MM.1S (cell line): Measurements from ENCODE around the gene ARHGAP26.

Experiments
- EZH2 ChIP-seq: fragments of 300-600 bp; sonication (generic); optimal IDR thresholded peaks from 2 replicates; pipeline ENCODE3; 2017; ENCODE audit warnings: low read depth, mild to moderate bottlenecking, antibody characterized with exemption, low read length, mixed read lengths
- TF ChIP-seq, protein P1 (sequence below): fragments of 300-600 bp; sonication (generic); IDR thresholded peaks from 2 replicates; pipeline ENCODE4 v1.5.1; 2016; ENCODE audit warnings: antibody characterized with exemption, low read length, mixed read lengths

DNA sequence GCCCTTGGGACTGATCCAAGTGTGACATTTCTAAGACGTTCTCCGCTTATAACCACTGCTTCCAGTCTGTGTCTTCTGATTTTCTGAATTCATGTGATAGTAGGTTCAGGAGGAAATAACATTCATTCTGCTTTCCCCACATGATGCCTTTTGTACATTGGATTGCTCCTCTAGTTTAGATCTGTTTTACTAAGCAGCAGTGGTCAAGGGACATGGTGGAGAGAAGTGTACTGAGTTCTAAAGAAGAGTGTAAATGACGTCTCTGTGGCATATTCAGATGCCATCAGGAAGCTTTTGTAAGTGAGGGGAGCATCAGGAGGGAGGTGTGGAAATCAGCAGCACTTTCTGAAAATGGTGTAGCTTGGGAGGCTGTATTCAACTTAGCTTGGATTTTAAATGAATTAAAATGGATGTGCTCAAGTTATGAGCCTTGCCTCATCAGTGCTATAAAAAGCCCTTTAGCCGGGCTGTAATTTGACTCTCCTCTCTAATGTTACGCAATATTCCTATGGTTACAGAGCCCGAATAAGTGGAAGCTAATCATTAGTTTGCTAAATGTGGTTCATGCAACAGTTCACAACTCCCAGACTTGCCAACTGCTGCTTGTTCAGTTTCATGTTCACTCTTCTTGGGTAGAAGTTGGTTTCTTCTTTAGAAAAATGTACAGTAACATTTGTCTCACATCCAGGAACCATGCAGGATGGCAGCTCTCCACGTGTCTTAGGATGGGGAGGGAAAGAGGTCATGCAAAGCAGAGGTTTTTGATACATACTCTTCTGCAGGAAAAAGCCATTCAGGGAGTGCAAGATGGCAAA lies 281.3 kb downstream of the ARHGAP26 start:
- TF ChIP-seq, protein P1, sequence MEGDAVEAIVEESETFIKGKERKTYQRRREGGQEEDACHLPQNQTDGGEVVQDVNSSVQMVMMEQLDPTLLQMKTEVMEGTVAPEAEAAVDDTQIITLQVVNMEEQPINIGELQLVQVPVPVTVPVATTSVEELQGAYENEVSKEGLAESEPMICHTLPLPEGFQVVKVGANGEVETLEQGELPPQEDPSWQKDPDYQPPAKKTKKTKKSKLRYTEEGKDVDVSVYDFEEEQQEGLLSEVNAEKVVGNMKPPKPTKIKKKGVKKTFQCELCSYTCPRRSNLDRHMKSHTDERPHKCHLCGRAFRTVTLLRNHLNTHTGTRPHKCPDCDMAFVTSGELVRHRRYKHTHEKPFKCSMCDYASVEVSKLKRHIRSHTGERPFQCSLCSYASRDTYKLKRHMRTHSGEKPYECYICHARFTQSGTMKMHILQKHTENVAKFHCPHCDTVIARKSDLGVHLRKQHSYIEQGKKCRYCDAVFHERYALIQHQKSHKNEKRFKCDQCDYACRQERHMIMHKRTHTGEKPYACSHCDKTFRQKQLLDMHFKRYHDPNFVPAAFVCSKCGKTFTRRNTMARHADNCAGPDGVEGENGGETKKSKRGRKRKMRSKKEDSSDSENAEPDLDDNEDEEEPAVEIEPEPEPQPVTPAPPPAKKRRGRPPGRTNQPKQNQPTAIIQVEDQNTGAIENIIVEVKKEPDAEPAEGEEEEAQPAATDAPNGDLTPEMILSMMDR = no peak
- TF ChIP-seq EZH2 = no peak
